ENCODE measurements around the gene PHF21A. TPM values are rescaled to one million over a fixed set of nuclear protein-coding genes. Genes with fewer than 3 reads are reported as not detected.

PHF21A gene
- total and polyA plus RNA-seq, 2 of the 8 experiments (the other 6 are each of a cell fraction or from before 2014, with no cell fraction given) = 17.6 to 40.3 TPM

GRCh38 chr11:45922425-45923082 is 198.7 kb downstream of the PHF21A start, which contains the start of gene LARGE2 (continued):
- TF ChIP-seq BRCA1 (IDR thresholded peaks at IDR 0.05; ENCODE audit: low read depth, low read length) = no peak
- no peak; the same call in 1 of the 2 replicates for TF ChIP-seq POLR2AphosphoS5 (IDR thresholded peaks at IDR 0.05; ENCODE audit: low read depth, low read length)
- TF ChIP-seq NANOG (IDR thresholded peaks at IDR 0.05; ENCODE audit: insufficient read depth, low read depth, low read length, poor library complexity, severe bottlenecking) = no peak
- no peak for TF ChIP-seq BACH1 (IDR thresholded peaks at IDR 0.05; ENCODE audit: low read length)
- TF ChIP-seq EP300 (IDR thresholded peaks at IDR 0.05; ENCODE audit: borderline replicate concordance in 1 of 2, low read depth in 2 of 2, low read length in 2 of 2) = no peak
- no peak for TF ChIP-seq CHD1 (IDR thresholded peaks at IDR 0.05; ENCODE audit: low read depth, low read length)
- TF ChIP-seq SUZ12 (IDR thresholded peaks at IDR 0.05; ENCODE audit: low read length) = no peak
- TF ChIP-seq ASH2L (IDR thresholded peaks at IDR 0.05; ENCODE audit: low read length) = no peak
- TF ChIP-seq CREB1 (IDR thresholded peaks at IDR 0.05) = no peak
- no peak for TF ChIP-seq SP1 (IDR thresholded peaks at IDR 0.05; ENCODE audit: low read depth, low read length)
- TF ChIP-seq SIN3A (conservative IDR thresholded peaks at IDR 0.05 in 1 of 2, IDR thresholded peaks at IDR 0.05 in 1 of 2; ENCODE audit: low read depth in 1 of 2, low read length in 2 of 2) = no peak; a peak in 1 of 4 replicates
- TF ChIP-seq YY1 (IDR thresholded peaks at IDR 0.05; ENCODE audit: low read depth, low read length) = peak; percentile 63; the same call in 1 of the 2 replicates
- no peak for TF ChIP-seq POU5F1 (IDR thresholded peaks at IDR 0.05; ENCODE audit: low read depth, low read length)
- peak; percentile 10 for TF ChIP-seq EZH2 (IDR thresholded peaks at IDR 0.05; ENCODE audit: low read depth, low read length, severe bottlenecking)
- no peak for TF ChIP-seq BCL11A (IDR thresholded peaks at IDR 0.05; ENCODE audit: low read depth in 2 of 2, low read length in 2 of 2)
- no peak; a peak in 1 of 3 replicates for TF ChIP-seq POLR2A (IDR thresholded peaks at IDR 0.05; ENCODE audit: control extremely low read depth in 1 of 2, low read depth in 2 of 2, low read length in 2 of 2)
- TF ChIP-seq CEBPB (IDR thresholded peaks at IDR 0.05; ENCODE audit: low read depth, low read length) = no peak
- TF ChIP-seq ZNF274 (IDR thresholded peaks at IDR 0.05; ENCODE audit: borderline replicate concordance, extremely low read depth, low read length) = no peak
- TF ChIP-seq HDAC6 (IDR thresholded peaks at IDR 0.05; ENCODE audit: low read depth, low read length) = no peak
- peak; percentile 49; the same call in 1 of the 2 replicates for TF ChIP-seq PHF8 (conservative IDR thresholded peaks at IDR 0.05; ENCODE audit: low read depth, low read length)
- no peak for TF ChIP-seq ATF3 (IDR thresholded peaks at IDR 0.05; ENCODE audit: insufficient read depth, low read depth, low read length)
- TF ChIP-seq CTBP2 (IDR thresholded peaks at IDR 0.05; ENCODE audit: borderline replicate concordance, insufficient read depth, insufficient read length, low read length) = no peak
- TF ChIP-seq HDAC2 (IDR thresholded peaks at IDR 0.05; ENCODE audit: borderline replicate concordance in 1 of 2, low read depth in 2 of 2, low read length in 2 of 2) = peak in 1 of 2 experiments; percentile 2; a peak in 1 of 4 replicates
- TF ChIP-seq RBBP5 (IDR thresholded peaks at IDR 0.05; ENCODE audit: borderline replicate concordance, low read depth, low read length) = no peak
- TF ChIP-seq SP2 (IDR thresholded peaks at IDR 0.05; ENCODE audit: low read length) = no peak
